ENCODE measurements around the gene RBM41.
"Not testable (repeated sequence)": the region's sequence is repeated elsewhere in the genome, so short reads cannot be mapped to it uniquely, and the experiment has no call there.

Gene RBM41

GRCh38 chrX:107135049-107135964 lies 16.7 kb upstream of the RBM41 start:
- no peaks in the 10 kb centered on the region for H3K4me1 ChIP-seq (ENCODE audit: control insufficient read depth, insufficient read depth, low read length)
- H3K27ac ChIP-seq (ENCODE audit: low read length): no peak overlapping the region
- H3K9ac ChIP-seq (ENCODE audit: low read length in 2 of 2): no peak overlapping the region
- no peak overlapping the region for H3K4me3 ChIP-seq (ENCODE audit: low read length in 2 of 2)
- H3K9me3 ChIP-seq (ENCODE audit: control insufficient read depth in 2 of 2, low read length in 2 of 2): no peaks in the 10 kb centered on the region
- peaks cover 0 to 6% of the 10 kb centered on the region in 2 donors for H3K27me3 ChIP-seq (ENCODE audit: control insufficient read depth in 1 of 2, insufficient read depth in 2 of 2, low read length in 2 of 2)
- H3K36me3 ChIP-seq (ENCODE audit: control insufficient read depth in 2 of 2, insufficient read depth in 2 of 2, low read length in 2 of 2): no peaks in the 10 kb centered on the region

- Histone ChIP-seq H3K36me3 (ENCODE audit: control insufficient read depth in 2 of 2, insufficient read depth in 2 of 2, low read length in 2 of 2) (no peaks in the 10 kb centered on the region), H3K4me3 (ENCODE audit: low read length in 2 of 2) (no peak overlapping the region), H3K27ac (ENCODE audit: low read length) (no peak overlapping the region), H3K4me1 (ENCODE audit: control insufficient read depth, insufficient read depth, low read length) (no peaks in the 10 kb centered on the region), H3K9ac (ENCODE audit: low read length in 2 of 2) (no peak overlapping the region), H3K9me3 (ENCODE audit: control insufficient read depth in 2 of 2, low read length in 2 of 2) (no peaks in the 10 kb centered on the region), H3K27me3 (ENCODE audit: control insufficient read depth in 1 of 2, insufficient read depth in 2 of 2, low read length in 2 of 2) (no peaks in the 10 kb centered on the region)
These were observed 5.1 kb upstream of the RBM41 start for GRCh38 chrX:107123750-107124149.

- H3K9me3 ChIP-seq (ENCODE audit: control insufficient read depth in 2 of 2, low read length in 2 of 2): no peaks in the 10 kb centered on the region
- peaks cover 0 to 8% of the 10 kb centered on the region in 2 donors for H3K36me3 ChIP-seq (ENCODE audit: control insufficient read depth in 2 of 2, insufficient read depth in 2 of 2, low read length in 2 of 2)
- peaks cover 4% of the 10 kb centered on the region for H3K4me1 ChIP-seq (ENCODE audit: control insufficient read depth, insufficient read depth, low read length)
- no peak overlapping the region for H3K27ac ChIP-seq (ENCODE audit: low read length)
- H3K9ac ChIP-seq (ENCODE audit: low read length in 2 of 2): peak overlapping the region in 1 of 2 donors; percentile 60
- peak overlapping the region in 1 of 2 donors; percentile 79 for H3K4me3 ChIP-seq (ENCODE audit: low read length in 2 of 2)
- no peaks in the 10 kb centered on the region for H3K27me3 ChIP-seq (ENCODE audit: control insufficient read depth in 1 of 2, insufficient read depth in 2 of 2, low read length in 2 of 2)
These were observed 661 bp upstream of the RBM41 start for GRCh38 chrX:107119283-107119682.

- Histone ChIP-seq H3K4me3 (ENCODE audit: low read length in 2 of 2) (peak overlapping the region; percentile 75 to 79), H3K36me3 (ENCODE audit: control insufficient read depth in 2 of 2, insufficient read depth in 2 of 2, low read length in 2 of 2) (peaks cover 6 to 14% of the 10 kb centered on the region in 2 donors), H3K9me3 (ENCODE audit: control insufficient read depth in 2 of 2, low read length in 2 of 2) (no peaks in the 10 kb centered on the region), H3K4me1 (ENCODE audit: control insufficient read depth, insufficient read depth, low read length) (peaks cover 4% of the 10 kb centered on the region), H3K27me3 (ENCODE audit: control insufficient read depth in 1 of 2, insufficient read depth in 2 of 2, low read length in 2 of 2) (no peaks in the 10 kb centered on the region), H3K9ac (ENCODE audit: low read length in 2 of 2) (peak overlapping the region; percentile 60 to 68), H3K27ac (ENCODE audit: low read length) (no peak overlapping the region)
These were observed 665 bp downstream of the RBM41 start for GRCh38 chrX:107117993-107118321.

- no peaks in the 10 kb centered on the region for H3K4me1 ChIP-seq (ENCODE audit: control insufficient read depth, insufficient read depth, low read length)
- H3K4me3 ChIP-seq (ENCODE audit: low read length in 2 of 2): no peak overlapping the region
- H3K36me3 ChIP-seq (ENCODE audit: control insufficient read depth in 2 of 2, insufficient read depth in 2 of 2, low read length in 2 of 2): peaks cover 0 to under 1% of the 10 kb centered on the region in 2 donors
- no peak overlapping the region for H3K9ac ChIP-seq (ENCODE audit: low read length in 2 of 2)
- no peaks in the 10 kb centered on the region for H3K9me3 ChIP-seq (ENCODE audit: control insufficient read depth in 2 of 2, low read length in 2 of 2)
- no peak overlapping the region for H3K27ac ChIP-seq (ENCODE audit: low read length)
- H3K27me3 ChIP-seq (ENCODE audit: control insufficient read depth in 1 of 2, insufficient read depth in 2 of 2, low read length in 2 of 2): no peaks in the 10 kb centered on the region
These were observed 11.2 kb downstream of the RBM41 start for GRCh38 chrX:107107459-107107858.

- Histone ChIP-seq H3K4me1 (ENCODE audit: control insufficient read depth, insufficient read depth, low read length) (no peaks in the 10 kb centered on the region), H3K9me3 (ENCODE audit: control insufficient read depth in 2 of 2, low read length in 2 of 2) (no peaks in the 10 kb centered on the region), H3K9ac (ENCODE audit: low read length in 2 of 2) (no peak overlapping the region), H3K4me3 (ENCODE audit: low read length in 2 of 2) (no peak overlapping the region), H3K36me3 (ENCODE audit: control insufficient read depth in 2 of 2, insufficient read depth in 2 of 2, low read length in 2 of 2) (no peaks in the 10 kb centered on the region), H3K27me3 (ENCODE audit: control insufficient read depth in 1 of 2, insufficient read depth in 2 of 2, low read length in 2 of 2) (no peaks in the 10 kb centered on the region), H3K27ac (ENCODE audit: low read length) (no peak overlapping the region)
These were observed 15.6 kb downstream of the RBM41 start for GRCh38 chrX:107102980-107103379.

GRCh38 chrX:107076158-107076557 lies 42.5 kb downstream of the RBM41 start:
- H3K4me1 ChIP-seq (ENCODE audit: control insufficient read depth, insufficient read depth, low read length): no peaks in the 10 kb centered on the region
- no peak overlapping the region for H3K4me3 ChIP-seq (ENCODE audit: low read length in 2 of 2)
- no peaks in the 10 kb centered on the region for H3K27me3 ChIP-seq (ENCODE audit: control insufficient read depth in 1 of 2, insufficient read depth in 2 of 2, low read length in 2 of 2)
- peaks cover 3 to 10% of the 10 kb centered on the region in 2 donors for H3K9me3 ChIP-seq (ENCODE audit: control insufficient read depth in 2 of 2, low read length in 2 of 2)
- H3K27ac ChIP-seq (ENCODE audit: low read length): no peak overlapping the region
- no peaks in the 10 kb centered on the region for H3K36me3 ChIP-seq (ENCODE audit: control insufficient read depth in 2 of 2, insufficient read depth in 2 of 2, low read length in 2 of 2)
- H3K9ac ChIP-seq (ENCODE audit: low read length in 2 of 2): no peak overlapping the region

GRCh38 chrX:107057731-107058130 lies 60.9 kb downstream of the RBM41 start:
- H3K9ac ChIP-seq (ENCODE audit: low read length in 2 of 2); H3K9me3 ChIP-seq (ENCODE audit: control insufficient read depth in 2 of 2, low read length in 2 of 2); H3K27me3 ChIP-seq (ENCODE audit: control insufficient read depth in 1 of 2, insufficient read depth in 2 of 2, low read length in 2 of 2); H3K4me1 ChIP-seq (ENCODE audit: control insufficient read depth, insufficient read depth, low read length); H3K27ac ChIP-seq (ENCODE audit: low read length); H3K4me3 ChIP-seq (ENCODE audit: low read length in 2 of 2); H3K36me3 ChIP-seq (ENCODE audit: control insufficient read depth in 2 of 2, insufficient read depth in 2 of 2, low read length in 2 of 2): not testable (repeated sequence)

- H3K9me3 ChIP-seq (ENCODE audit: control insufficient read depth in 2 of 2, low read length in 2 of 2): peaks cover 0 to 2% of the 10 kb centered on the region in 2 donors
- H3K4me3 ChIP-seq (ENCODE audit: low read length in 2 of 2): no peak overlapping the region
- H3K36me3 ChIP-seq (ENCODE audit: control insufficient read depth in 2 of 2, insufficient read depth in 2 of 2, low read length in 2 of 2): no peaks in the 10 kb centered on the region
- no peaks in the 10 kb centered on the region for H3K27me3 ChIP-seq (ENCODE audit: control insufficient read depth in 1 of 2, insufficient read depth in 2 of 2, low read length in 2 of 2)
- no peak overlapping the region for H3K27ac ChIP-seq (ENCODE audit: low read length)
- no peak overlapping the region for H3K9ac ChIP-seq (ENCODE audit: low read length in 2 of 2)
- no peaks in the 10 kb centered on the region for H3K4me1 ChIP-seq (ENCODE audit: control insufficient read depth, insufficient read depth, low read length)
These were observed 63.6 kb downstream of the RBM41 start for GRCh38 chrX:107054978-107055377.

GRCh38 chrX:107050195-107050709 lies 68.4 kb downstream of the RBM41 start:
- H3K9me3 ChIP-seq (ENCODE audit: control insufficient read depth in 2 of 2, low read length in 2 of 2): no peaks in the 10 kb centered on the region
- no peak overlapping the region for H3K9ac ChIP-seq (ENCODE audit: low read length in 2 of 2)
- H3K27ac ChIP-seq (ENCODE audit: low read length): no peak overlapping the region
- no peaks in the 10 kb centered on the region for H3K36me3 ChIP-seq (ENCODE audit: control insufficient read depth in 2 of 2, insufficient read depth in 2 of 2, low read length in 2 of 2)
- no peak overlapping the region for H3K4me3 ChIP-seq (ENCODE audit: low read length in 2 of 2)
- no peaks in the 10 kb centered on the region for H3K4me1 ChIP-seq (ENCODE audit: control insufficient read depth, insufficient read depth, low read length)
- peaks cover 0 to 2% of the 10 kb centered on the region in 2 donors for H3K27me3 ChIP-seq (ENCODE audit: control insufficient read depth in 1 of 2, insufficient read depth in 2 of 2, low read length in 2 of 2)

GRCh38 chrX:107047622-107048021 lies 71.0 kb downstream of the RBM41 start:
- Histone ChIP-seq H3K4me1 (ENCODE audit: control insufficient read depth, insufficient read depth, low read length) (no peaks in the 10 kb centered on the region), H3K27ac (ENCODE audit: low read length) (no peak overlapping the region), H3K36me3 (ENCODE audit: control insufficient read depth in 2 of 2, insufficient read depth in 2 of 2, low read length in 2 of 2) (no peaks in the 10 kb centered on the region), H3K9me3 (ENCODE audit: control insufficient read depth in 2 of 2, low read length in 2 of 2) (no peaks in the 10 kb centered on the region), H3K4me3 (ENCODE audit: low read length in 2 of 2) (no peak overlapping the region), H3K27me3 (ENCODE audit: control insufficient read depth in 1 of 2, insufficient read depth in 2 of 2, low read length in 2 of 2) (peaks cover 0 to 2% of the 10 kb centered on the region in 2 donors), H3K9ac (ENCODE audit: low read length in 2 of 2) (no peak overlapping the region)

All from stomach smooth muscle (tissue), 2 donors.